Parathyroid adenoma (tissue), 2 donors: ENCODE measurements around the gene IBA57.
"Not testable (repeated sequence)": the region's sequence is repeated elsewhere in the genome, so short reads cannot be mapped to it uniquely, and the experiment has no call there.

Experiments used
- H2AFZ ChIP-seq: fragments of 300-600 bp; sonication (generic); one replicate; pipeline ENCODE4 v1.7.0; 2017; ENCODE audit warnings: antibody characterized with exemption, mild to moderate bottlenecking
- H3K27ac ChIP-seq: fragments of 300-600 bp; sonication (generic); one replicate; pipeline ENCODE4 v1.7.0; 2017
- H3K27me3 ChIP-seq: fragments of 300-600 bp; sonication (generic); one replicate; pipeline ENCODE4 v1.7.0; 2017; ENCODE audit warnings: low read length; ENCODE audit not compliant: control insufficient read depth, insufficient read depth
- H3K36me3 ChIP-seq: fragments of 300-600 bp; sonication (generic); one replicate; pipeline ENCODE4 v1.7.0; 2017; ENCODE audit warnings: low read length; ENCODE audit not compliant: control insufficient read depth, insufficient read depth
- H3K4me1 ChIP-seq: fragments of 300-600 bp; sonication (generic); one replicate; pipeline ENCODE4 v1.7.0; 2017; ENCODE audit warnings: control low read depth
- H3K4me2 ChIP-seq: fragments of 300-600 bp; sonication (generic); one replicate; pipeline ENCODE4 v1.7.0; 2017; ENCODE audit warnings: low read length
- H3K4me3 ChIP-seq: fragments of 300-600 bp; sonication (generic); one replicate; pipeline ENCODE4 v1.7.0; 2017; ENCODE audit warnings: low read depth, low read length
- H3K79me2 ChIP-seq: fragments of 300-600 bp; sonication (generic); one replicate; pipeline ENCODE4 v1.7.0; 2017; ENCODE audit warnings: control low read depth
- H3K9ac ChIP-seq: fragments of 300-600 bp; sonication (generic); one replicate; pipeline ENCODE4 v1.7.0; 2017; ENCODE audit warnings: mild to moderate bottlenecking
- H3K9me3 ChIP-seq: fragments of 300-600 bp; sonication (generic); one replicate; pipeline ENCODE4 v1.7.0; 2017; ENCODE audit warnings: low read length; ENCODE audit not compliant: control insufficient read depth
- TF ChIP-seq, protein P1 (sequence below): fragments of 300-600 bp; sonication (generic); IDR thresholded peaks from one replicate; pipeline ENCODE4 v1.7.0; 2017; ENCODE audit warnings: antibody characterized with exemption, mild to moderate bottlenecking
- donor health status: primary hyperparathyroidism.

The IBA57 gene

DNA sequence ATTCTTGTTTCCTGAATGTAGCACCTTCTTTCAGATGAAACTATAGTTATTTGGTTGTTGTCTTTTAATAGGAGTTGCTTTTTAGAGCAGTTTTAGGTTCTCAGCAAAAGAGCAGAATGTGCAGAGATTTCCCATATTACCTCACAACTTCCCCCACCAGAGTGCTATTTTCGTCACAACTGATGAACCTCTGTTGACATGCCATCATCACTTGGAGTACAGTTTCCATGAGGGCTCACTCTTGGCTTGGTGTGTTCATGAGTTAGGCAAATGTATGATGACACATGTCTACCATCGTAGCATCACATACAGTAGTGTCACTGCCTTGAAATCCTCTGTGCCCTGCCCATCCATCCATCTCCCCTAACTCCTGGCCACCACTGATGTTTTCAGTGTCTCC lies 3.7 kb downstream of the IBA57 start:
- H3K36me3 ChIP-seq: no peaks in the 10 kb centered on the region
- TF ChIP-seq, protein P1, sequence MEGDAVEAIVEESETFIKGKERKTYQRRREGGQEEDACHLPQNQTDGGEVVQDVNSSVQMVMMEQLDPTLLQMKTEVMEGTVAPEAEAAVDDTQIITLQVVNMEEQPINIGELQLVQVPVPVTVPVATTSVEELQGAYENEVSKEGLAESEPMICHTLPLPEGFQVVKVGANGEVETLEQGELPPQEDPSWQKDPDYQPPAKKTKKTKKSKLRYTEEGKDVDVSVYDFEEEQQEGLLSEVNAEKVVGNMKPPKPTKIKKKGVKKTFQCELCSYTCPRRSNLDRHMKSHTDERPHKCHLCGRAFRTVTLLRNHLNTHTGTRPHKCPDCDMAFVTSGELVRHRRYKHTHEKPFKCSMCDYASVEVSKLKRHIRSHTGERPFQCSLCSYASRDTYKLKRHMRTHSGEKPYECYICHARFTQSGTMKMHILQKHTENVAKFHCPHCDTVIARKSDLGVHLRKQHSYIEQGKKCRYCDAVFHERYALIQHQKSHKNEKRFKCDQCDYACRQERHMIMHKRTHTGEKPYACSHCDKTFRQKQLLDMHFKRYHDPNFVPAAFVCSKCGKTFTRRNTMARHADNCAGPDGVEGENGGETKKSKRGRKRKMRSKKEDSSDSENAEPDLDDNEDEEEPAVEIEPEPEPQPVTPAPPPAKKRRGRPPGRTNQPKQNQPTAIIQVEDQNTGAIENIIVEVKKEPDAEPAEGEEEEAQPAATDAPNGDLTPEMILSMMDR: no peak

DNA sequence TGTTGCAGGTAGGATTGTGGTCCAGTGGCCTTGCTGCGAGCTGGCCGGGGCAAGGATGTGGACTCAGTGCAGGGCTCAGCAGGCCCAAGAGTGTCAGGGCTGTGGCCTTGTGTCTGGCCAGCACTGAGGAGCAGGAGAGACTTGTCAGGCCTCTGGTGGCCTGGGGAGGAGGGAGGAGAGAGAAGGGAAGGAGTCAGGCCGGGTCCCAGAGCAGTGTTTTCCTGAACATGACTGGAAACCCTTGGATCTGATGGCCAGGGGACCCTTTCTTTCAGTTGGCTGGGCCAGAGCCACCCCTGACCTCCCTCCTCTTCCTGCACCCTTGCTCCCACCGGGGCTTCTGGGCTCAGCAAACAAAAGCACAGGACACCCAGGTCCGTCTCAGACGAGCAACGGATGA lies 5.1 kb downstream of the IBA57 start:
- H3K36me3 ChIP-seq: no peaks in the 10 kb centered on the region
- H3K27ac ChIP-seq: no peak overlapping the region
- no peak overlapping the region for H3K9ac ChIP-seq
- H3K27me3 ChIP-seq: no peaks in the 10 kb centered on the region
- H2AFZ ChIP-seq: no peak overlapping the region
- H3K79me2 ChIP-seq: no peaks in the 10 kb centered on the region
- TF ChIP-seq, protein P1: no peak
- no peaks in the 10 kb centered on the region for H3K4me1 ChIP-seq
- no peaks in the 10 kb centered on the region for H3K9me3 ChIP-seq
- no peak overlapping the region for H3K4me2 ChIP-seq
- no peak overlapping the region for H3K4me3 ChIP-seq

More for the DNA sequence above, 3.7 kb downstream of the IBA57 start:
- no peak overlapping the region for H3K9ac ChIP-seq
- no peaks in the 10 kb centered on the region for H3K9me3 ChIP-seq
- H3K27me3 ChIP-seq: no peaks in the 10 kb centered on the region
- no peak overlapping the region for H3K4me2 ChIP-seq
- H2AFZ ChIP-seq: no peak overlapping the region
- no peak overlapping the region for H3K27ac ChIP-seq
- H3K4me3 ChIP-seq: no peak overlapping the region
- H3K79me2 ChIP-seq: no peaks in the 10 kb centered on the region
- no peaks in the 10 kb centered on the region for H3K4me1 ChIP-seq

DNA sequence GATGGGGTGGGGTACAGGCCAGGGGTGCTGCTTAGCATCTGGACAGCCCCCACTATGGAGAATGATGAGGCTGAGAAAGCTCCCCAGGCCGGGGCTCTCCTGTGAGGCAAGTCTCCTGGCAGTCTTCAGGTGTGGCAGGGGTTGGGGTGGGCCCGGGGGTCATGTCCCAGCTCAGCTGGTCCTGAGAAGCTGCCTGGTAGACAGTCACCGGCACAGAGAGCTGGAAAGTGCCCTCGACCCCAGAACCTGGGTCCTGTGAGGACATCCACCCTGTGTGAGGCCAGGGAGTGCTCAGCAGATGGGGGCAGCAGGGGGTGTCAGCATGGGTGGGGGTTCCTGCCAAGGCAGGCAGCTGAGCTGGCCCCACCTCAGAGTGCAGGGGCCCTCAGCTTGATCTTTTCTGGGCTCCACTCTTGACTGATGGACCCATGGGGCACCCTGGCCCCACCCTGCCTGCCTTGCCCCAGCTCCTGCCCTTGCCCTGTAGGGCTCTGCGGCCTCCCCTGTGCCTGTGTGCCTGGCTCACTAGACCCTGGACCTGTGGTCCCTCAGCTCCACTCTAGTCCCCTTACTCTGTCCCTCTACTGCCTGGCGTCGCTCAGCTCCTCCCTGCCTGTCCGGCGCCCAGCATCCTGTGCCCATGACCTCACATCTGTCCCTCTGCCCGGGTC lies 5.8 kb downstream of the IBA57 start:
- H3K79me2 ChIP-seq: no peaks in the 10 kb centered on the region

DNA sequence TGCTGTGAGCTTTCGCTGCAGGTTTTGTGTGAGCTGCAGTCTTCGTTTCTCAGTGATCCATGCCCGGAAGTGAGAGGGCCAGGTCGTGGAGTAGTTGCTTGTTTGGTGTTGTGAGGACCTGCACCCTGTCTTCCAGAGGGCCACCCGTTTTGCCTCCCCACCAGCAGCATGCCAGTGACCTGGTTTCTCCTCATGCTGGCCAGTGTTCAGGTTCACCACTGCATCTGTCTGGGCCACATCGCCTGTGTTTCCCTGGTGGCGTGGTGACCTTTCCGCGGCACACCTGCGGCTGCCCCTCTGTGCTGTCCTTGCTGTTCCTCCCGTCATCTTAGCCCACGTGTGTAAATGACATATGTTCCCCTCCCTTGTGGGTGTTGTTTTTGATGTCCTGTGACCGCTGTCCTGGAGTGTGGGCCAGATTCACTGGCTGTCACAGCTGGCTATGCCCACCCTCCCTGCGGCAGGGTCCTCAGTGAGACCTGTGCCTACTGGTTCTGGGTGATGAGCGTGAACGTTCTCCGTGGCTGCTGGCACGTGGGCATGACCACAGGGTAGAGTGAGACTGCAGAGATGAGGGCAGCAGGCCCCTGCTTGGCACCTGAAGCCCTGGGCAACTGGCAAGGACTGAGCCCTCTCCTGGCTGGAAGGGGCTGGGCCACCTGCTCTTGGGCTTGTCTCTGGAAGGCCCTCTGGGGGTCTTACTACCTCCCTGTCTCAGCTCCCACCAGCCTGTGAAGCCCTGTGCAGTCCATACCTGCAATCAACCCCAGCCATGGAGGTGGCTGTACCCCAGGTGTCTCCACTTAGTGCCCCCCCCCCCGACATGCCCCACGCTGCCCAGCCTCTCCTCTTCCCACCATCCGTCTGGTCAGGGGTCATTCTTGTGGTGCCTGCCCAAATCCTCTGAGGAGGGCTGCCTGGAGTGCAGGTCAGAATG lies 7.3 kb downstream of the IBA57 start:
- H3K4me1 ChIP-seq: no peaks in the 10 kb centered on the region
- no peak overlapping the region for H3K4me3 ChIP-seq
- TF ChIP-seq, protein P1: no peak
- no peaks in the 10 kb centered on the region for H3K79me2 ChIP-seq
- no peaks in the 10 kb centered on the region for H3K9me3 ChIP-seq
- no peaks in the 10 kb centered on the region for H3K27me3 ChIP-seq
- no peak overlapping the region for H2AFZ ChIP-seq
- H3K4me2 ChIP-seq: no peak overlapping the region
- H3K36me3 ChIP-seq: no peaks in the 10 kb centered on the region
- H3K27ac ChIP-seq: no peak overlapping the region
- no peak overlapping the region for H3K9ac ChIP-seq

More for the DNA sequence above, 5.8 kb downstream of the IBA57 start:
- TF ChIP-seq, protein P1: no peak
- H3K9ac ChIP-seq: no peak overlapping the region
- no peak overlapping the region for H3K4me3 ChIP-seq
- no peaks in the 10 kb centered on the region for H3K9me3 ChIP-seq
- no peaks in the 10 kb centered on the region for H3K36me3 ChIP-seq
- no peak overlapping the region for H3K27ac ChIP-seq
- no peaks in the 10 kb centered on the region for H3K4me1 ChIP-seq
- H3K4me2 ChIP-seq: no peak overlapping the region
- H2AFZ ChIP-seq: no peak overlapping the region
- no peaks in the 10 kb centered on the region for H3K27me3 ChIP-seq

DNA sequence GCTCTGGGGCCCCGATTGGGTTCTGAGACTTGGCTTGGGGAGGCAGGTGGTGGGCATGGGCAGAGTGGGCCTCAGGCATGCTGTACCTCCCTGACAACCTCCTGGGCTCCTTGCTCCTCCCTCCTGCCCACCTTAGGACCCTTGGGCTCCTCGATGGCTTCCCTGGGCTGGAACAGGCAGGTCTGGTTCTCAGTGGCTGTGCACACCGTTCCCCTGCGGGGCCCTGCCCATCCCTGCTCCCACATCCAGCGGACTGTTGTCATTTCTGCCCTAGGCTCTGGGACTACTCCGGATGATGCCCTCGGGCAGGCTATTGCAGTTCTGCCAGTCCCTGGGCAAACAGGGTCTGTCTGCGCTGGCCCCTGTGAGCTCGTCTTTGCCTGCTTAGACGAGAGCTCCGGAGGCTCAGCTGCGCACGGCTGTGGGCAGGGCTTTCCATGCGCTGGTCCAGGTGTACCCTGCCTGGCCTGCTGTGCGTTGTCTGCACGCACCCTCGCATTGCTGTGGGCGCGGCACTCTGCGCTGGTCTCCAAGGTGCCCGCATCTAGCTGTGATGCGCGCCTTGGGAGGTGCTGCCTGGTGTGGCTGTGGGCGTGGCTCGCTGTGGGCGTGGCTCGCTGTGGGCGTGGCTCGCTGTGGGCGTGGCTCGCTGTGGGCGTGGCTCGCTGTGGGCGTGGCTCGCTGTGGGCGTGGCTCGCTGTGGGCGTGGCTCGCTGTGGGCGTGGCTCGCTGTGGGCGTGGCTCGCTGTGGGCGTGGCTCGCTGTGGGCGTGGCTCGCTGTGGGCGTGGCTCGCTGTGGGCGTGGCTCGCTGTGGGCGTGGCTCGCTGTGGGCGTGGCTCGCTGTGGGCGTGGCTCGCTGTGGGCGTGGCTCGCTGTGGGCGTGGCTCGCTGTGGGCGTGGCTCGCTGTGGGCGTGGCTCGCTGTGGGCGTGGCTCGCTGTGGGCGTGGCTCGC lies 8.2 kb downstream of the IBA57 start:
- H3K9me3 ChIP-seq, H3K79me2 ChIP-seq, H3K4me2 ChIP-seq, H2AFZ ChIP-seq, H3K9ac ChIP-seq, H3K36me3 ChIP-seq, H3K27me3 ChIP-seq, H3K27ac ChIP-seq, H3K4me3 ChIP-seq, H3K4me1 ChIP-seq: not testable (repeated sequence)
